Activated T-helper 1 cell treated with anti-CD3 and anti-CD28 coated beads, Interleukin-2, amount 50 U/mL, for 16 hours (primary cell): Measurements from ENCODE around the gene RABGAP1L.
"Not testable (repeated sequence)": the region's sequence is repeated elsewhere in the genome, so short reads cannot be mapped to it uniquely, and the experiment has no call there.

Source experiments
- DNase-seq, 2 donors: peaks; one replicate each; pipeline ENCODE4 v3.0.0-alpha.2; 2020; ENCODE audit warnings: low read depth in 1 of 2, low spot score in 1 of 2

RABGAP1L gene

GRCh38 chr1:174289644-174290310 lies 130.5 kb downstream of the RABGAP1L start:
- no peak for DNase-seq

GRCh38 chr1:174291059-174291458 lies 131.7 kb downstream of the RABGAP1L start:
- DNase-seq, result no peak

GRCh38 chr1:174296309-174296708 lies 137.0 kb downstream of the RABGAP1L start:
- no peak for DNase-seq

DNA sequence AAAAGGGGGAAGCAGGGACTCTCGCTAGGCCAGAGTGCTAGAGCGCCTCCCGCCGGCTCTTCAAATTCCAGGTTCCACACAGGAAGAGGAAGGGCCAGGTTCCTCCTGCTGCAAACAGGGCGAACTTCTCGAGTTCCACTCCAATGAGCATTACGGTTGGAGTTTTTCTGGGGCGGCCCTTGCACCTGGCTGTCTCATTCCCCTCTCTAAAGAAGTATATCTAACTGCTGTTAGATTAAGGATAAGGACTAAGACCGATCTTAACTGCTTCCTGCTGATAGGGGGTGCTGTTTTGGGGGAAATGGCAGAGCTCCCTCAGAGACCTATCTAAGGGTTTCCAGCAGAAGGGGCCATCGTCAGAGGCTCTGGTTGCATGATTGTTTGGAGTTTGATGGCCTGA lies 138.0 kb downstream of the RABGAP1L start:
- no peak for DNase-seq

GRCh38 chr1:174301295-174302077 lies 142.2 kb downstream of the RABGAP1L start:
- no peak for DNase-seq

GRCh38 chr1:174308604-174309003 lies 149.3 kb downstream of the RABGAP1L start:
- no peak for DNase-seq

- DNase-seq, result no peak
These were observed 150.2 kb downstream of the RABGAP1L start for GRCh38 chr1:174309490-174309889.

DNA sequence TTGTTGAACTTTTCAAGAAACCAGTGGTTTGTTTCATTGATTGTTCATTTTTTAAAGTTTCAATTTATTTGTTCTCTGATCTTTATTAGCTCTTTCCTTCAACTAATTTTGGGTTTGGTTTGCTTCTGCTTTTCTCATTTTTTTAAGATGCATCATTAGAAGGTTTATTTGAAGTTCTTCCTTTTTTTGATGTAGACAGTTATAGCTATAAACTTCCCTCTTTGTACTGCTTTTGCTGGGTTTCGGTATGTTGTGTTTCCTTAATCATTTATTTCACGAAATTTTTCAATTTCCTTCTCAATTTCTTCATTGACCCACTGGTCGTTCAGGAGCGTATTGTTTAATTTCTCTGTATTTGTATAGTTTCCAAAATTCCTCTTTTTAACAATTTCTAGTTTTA lies 155.1 kb downstream of the RABGAP1L start:
- no peak for DNase-seq

DNA sequence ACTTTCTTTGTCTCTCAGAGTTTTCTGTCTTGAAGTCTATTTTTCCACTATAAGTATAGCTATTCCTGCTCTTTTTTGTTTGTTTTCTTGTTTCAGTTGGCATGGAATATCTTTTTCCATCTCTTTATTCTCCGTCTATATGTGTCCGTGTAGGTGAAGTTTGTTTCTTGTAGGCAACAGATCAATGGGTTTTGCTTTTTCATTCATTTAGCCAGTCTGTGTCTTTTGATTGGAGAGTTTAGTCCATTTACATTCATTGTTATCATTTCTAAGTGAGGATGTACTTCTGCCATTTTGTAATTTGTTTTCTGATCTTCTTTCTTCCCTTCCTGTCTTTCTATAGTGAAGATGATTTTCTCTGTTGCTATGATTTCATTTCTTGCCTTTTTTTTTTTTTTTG lies 155.9 kb downstream of the RABGAP1L start:
- DNase-seq, result no peak

DNA sequence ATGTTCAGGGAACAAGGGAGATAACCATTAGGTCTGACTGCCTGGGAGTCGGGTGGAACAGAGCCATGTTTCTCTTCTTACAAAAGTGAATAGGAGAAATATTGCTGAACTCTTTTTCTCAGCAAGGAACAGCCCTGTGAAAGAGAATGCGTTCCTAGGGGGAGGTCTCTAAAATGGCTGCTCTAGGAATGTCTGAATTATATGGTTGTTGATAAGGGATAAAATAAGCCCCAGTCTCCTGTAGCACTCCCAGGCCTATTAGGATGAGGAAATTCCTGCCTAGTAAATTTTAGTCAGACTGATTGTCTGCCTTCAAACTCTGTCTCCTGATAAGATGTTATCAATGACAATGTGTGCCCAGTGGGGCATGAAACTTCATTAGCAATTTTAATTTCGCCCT lies 161.6 kb downstream of the RABGAP1L start:
- DNase-seq, result not testable (repeated sequence)

DNA sequence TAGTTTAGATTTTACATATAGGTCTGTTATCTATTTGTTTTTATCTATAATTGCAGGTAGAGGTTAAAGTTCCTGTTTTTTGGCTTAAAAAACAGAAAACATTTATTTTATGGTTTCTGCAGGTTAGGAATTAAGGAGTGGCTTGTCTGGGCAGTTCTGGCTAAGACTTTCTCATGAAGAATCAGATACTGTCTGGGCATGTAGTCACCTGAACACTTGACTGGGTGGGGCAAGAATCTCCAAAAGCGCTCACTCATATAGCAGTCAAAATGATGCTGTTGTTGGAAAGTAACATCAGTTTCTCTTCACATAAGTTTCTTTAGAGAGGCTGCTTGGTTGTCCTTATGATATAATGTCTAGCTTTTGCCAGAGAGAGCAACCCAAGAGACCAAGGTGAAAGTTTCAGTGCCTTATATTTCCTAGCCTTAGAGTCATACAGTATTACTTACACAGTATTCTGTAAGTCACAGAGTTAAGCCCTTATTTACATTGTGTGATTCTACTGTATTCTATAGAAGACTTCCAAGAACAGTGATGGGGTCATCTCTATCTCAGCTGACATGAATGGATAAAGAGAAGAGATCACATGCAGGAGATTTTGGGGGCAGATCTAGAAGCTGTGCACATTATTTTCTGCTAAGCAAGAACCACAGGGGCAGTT lies 163.0 kb downstream of the RABGAP1L start:
- DNase-seq, result no peak

GRCh38 chr1:174324493-174324892 lies 165.2 kb downstream of the RABGAP1L start:
- DNase-seq, result no peak

DNA sequence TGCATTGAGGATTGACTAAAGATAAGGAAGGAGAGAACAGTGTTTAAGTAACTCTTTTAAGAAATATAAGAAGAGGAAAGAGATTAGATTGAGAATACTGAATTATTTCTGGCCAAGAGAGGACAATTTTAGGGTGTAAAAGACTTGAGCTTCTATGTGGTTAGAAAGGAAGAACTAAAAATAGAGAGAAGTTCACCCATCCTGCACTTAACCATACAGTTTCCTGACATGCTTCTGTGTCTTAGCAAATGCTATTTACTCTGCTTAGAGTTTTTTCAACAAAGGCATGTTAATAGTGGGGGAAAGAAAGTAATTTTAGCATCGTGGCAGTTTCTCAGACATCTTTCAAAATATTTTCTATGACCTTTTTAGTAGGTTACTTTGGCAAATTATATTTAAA lies 165.6 kb downstream of the RABGAP1L start:
- no peak for DNase-seq

GRCh38 chr1:174326278-174326677 lies 167.0 kb downstream of the RABGAP1L start:
- DNase-seq, result no peak

DNA sequence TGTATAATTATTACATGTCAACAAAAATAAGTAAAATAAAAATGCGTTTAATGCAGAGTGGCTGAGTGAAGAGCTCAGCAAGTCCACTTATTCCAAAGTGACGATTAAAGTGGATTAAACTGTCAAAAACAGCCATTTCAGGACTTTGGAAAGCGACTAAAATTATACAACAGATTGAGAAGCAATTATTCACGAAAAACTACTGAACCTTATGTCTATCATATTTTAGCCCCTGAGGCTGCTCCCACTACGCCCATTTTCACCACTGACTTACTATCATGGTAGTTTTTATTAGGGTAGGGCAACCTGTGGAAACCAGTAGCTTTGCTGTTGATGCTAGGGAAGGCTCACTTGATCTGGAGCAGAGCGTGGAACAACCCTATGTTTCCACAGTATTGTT lies 174.1 kb downstream of the RABGAP1L start:
- DNase-seq, result no peak

- no peak for DNase-seq
These were observed 177.8 kb downstream of the RABGAP1L start for GRCh38 chr1:174337000-174337681.

DNA sequence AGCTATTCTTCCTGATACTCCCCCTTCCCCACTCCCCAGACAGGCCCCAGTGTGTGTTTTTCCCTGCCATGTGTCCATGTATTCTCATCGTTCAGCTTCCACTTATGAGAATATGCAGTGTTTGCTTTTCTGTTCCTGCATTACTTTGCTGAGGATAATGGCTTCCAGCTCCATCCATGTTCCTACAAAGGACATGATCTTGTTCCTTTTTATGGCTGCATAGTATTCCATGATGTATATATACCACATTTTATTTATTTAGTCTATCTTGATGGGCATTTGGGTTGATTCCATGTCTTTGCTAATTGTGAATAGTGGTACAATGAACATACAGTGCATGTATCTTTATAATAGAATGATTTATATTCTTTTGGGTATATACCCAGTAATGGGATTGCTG lies 181.1 kb downstream of the RABGAP1L start:
- DNase-seq, result not testable (repeated sequence)

DNA sequence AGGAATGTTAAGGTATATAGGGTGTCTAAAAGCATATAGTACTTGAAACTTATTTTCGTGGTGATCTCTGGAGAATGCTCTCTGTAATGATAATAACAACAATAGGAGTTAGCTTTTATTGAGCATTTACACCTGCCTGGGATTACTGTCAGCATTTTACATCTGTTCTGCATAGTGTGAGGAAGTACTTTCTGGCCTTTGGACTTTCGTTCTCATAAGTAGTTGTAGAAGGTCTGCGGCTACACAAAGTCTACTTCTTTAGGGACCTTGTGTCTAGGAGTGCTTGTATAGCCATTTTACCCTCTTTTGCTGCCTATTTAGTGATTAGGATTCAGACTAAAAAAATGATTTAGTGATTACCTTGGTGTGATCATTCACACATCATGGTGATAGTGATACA lies 184.8 kb downstream of the RABGAP1L start:
- no peak for DNase-seq

GRCh38 chr1:174352117-174352516 lies 192.8 kb downstream of the RABGAP1L start:
- DNase-seq, result no peak

DNA sequence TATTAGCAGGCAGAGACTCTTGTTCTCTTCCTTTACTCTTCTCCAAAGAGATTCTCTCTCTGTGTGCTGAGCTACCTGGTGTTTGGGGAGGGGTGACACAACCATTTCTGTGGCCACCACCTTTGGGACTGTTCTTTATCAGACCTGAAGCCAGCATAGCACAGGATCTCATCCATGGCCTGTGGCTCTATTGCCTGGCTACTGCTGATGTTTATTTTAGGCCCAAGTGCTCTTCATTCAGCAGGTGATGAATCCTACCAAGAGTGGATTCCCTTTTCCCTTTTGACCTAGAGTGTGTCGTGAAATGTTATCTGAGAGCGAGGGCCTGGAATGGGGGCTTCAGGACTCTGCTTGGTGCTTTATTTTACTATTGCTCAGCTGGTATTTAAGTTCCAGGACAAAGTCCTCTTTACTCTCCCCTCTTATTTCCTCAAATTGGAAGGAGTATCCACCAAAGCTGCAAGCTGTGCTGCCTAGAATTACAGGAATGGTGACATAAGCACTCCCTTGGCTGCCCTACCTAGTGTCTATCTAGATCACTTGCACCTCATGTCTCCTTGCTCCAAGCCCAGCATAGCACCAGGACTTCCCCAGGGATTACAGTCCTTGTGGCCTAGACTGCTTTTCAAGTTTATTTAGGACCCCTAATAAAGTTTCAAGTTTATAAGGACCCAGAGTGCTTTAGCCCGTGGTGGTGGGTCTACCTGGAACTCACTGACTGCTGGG lies 193.7 kb downstream of the RABGAP1L start:
- no peak for DNase-seq

DNA sequence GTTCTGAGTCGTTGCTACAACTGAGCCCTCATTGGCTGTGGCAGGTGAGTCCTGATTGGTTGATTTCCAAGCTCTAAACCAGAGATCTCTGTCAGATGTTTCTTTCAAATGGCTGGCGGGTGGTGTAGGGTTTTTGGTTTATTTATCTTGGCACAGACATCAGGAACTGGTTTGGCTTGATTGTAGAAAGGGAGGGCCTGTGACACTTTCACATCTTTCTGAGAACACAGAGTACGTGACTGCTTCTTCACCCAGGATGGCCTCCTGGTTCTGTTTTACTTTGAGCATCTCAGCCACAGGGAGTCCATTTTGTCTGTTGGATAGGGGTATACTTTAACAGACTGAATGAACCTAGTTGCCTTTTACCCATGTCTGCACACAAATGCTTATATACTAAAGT lies 199.0 kb downstream of the RABGAP1L start:
- DNase-seq, result no peak
